GM23338 (cell line): Measurements from ENCODE around the gene SUGP1.

Source experiments
- ETS1 ChIP-seq: IDR thresholded peaks from 2 replicates; pipeline ENCODE4 v1.6.1; 2016; ENCODE audit warnings: antibody characterized with exemption
- EZH2 ChIP-seq: fragments of 200-600 bp; sonication (generic); IDR thresholded peaks from one replicate; pipeline ENCODE4 v1.8.0; 2017; ENCODE audit warnings: antibody characterized with exemption, mild to moderate bottlenecking, low read depth; ENCODE audit not compliant: unreplicated experiment
- EZH2phosphoT487 ChIP-seq: fragments of 200-600 bp; sonication (generic); IDR thresholded peaks from one replicate; pipeline ENCODE4 v1.8.1; 2018; ENCODE audit warnings: antibody characterized with exemption; ENCODE audit not compliant: unreplicated experiment
- POLR2AphosphoS5 ChIP-seq: IDR thresholded peaks from 2 replicates; pipeline ENCODE4 v1.6.1; 2016; ENCODE audit warnings: antibody characterized with exemption, low read depth
- ZNF331 ChIP-seq: fragments of 250-450 bp; sonication (Bioruptor Pico); IDR thresholded peaks from 2 replicates; pipeline ENCODE4 v1.5.0; 2020; ENCODE audit warnings: low read depth, mild to moderate bottlenecking, moderate library complexity
- TF ChIP-seq, protein P1 (sequence below): IDR thresholded peaks from one replicate; pipeline ENCODE4 v1.6.1; 2018; ENCODE audit warnings: antibody characterized with exemption; ENCODE audit not compliant: unreplicated experiment
- TF ChIP-seq, protein P2 (sequence below), 2 experiments: fragments of 200-600 bp in 1 of 2; sonication (generic) in 1 of 2; conservative IDR thresholded peaks; 2 replicates each; pipeline versions ENCODE4 v1.5.1 to v1.6.1; 2016 to 2017; ENCODE audit warnings: antibody characterized with exemption in 2 of 2, low read depth in 2 of 2, mild to moderate bottlenecking in 2 of 2, moderate library complexity in 1 of 2

DNA sequence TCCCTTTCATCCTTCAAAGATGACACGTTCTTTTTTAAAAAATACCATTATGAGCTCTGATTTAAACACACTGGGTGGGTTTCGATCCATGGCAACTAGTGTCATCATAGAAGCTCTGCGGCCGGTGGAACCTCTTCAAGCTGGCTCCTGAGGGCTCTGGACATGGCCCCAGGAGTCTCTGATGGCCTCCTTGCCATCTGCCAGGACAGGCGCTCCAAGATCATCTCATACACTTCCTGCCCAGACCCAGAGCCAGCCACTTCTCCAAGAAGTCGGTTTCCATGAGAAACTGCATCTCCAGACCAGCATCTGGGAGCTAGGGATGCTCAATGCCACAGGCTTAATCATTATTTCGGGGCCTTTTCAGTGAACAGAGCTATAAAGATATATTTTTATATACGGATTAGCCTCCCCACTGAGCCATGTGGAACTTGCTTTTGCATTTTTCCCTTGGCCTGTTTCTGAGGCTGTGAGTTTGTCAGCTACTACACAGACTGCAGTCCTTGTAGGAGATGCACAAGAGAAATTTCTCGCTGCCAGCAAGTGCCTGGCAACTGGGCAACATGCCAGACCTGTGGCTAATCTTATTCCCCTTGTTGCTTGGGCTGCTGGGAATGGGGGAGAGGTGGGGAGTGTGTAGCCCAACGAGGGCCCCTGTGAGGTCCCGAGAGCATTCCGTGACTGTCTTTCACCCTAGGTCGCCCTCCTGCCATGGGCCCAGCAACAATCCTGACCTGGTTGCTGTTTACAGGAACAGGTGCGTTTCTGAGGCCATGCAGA lies 15.9 kb downstream of the SUGP1 start:
- TF ChIP-seq, protein P1, sequence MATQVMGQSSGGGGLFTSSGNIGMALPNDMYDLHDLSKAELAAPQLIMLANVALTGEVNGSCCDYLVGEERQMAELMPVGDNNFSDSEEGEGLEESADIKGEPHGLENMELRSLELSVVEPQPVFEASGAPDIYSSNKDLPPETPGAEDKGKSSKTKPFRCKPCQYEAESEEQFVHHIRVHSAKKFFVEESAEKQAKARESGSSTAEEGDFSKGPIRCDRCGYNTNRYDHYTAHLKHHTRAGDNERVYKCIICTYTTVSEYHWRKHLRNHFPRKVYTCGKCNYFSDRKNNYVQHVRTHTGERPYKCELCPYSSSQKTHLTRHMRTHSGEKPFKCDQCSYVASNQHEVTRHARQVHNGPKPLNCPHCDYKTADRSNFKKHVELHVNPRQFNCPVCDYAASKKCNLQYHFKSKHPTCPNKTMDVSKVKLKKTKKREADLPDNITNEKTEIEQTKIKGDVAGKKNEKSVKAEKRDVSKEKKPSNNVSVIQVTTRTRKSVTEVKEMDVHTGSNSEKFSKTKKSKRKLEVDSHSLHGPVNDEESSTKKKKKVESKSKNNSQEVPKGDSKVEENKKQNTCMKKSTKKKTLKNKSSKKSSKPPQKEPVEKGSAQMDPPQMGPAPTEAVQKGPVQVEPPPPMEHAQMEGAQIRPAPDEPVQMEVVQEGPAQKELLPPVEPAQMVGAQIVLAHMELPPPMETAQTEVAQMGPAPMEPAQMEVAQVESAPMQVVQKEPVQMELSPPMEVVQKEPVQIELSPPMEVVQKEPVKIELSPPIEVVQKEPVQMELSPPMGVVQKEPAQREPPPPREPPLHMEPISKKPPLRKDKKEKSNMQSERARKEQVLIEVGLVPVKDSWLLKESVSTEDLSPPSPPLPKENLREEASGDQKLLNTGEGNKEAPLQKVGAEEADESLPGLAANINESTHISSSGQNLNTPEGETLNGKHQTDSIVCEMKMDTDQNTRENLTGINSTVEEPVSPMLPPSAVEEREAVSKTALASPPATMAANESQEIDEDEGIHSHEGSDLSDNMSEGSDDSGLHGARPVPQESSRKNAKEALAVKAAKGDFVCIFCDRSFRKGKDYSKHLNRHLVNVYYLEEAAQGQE = no peak
- TF ChIP-seq, protein P2, sequence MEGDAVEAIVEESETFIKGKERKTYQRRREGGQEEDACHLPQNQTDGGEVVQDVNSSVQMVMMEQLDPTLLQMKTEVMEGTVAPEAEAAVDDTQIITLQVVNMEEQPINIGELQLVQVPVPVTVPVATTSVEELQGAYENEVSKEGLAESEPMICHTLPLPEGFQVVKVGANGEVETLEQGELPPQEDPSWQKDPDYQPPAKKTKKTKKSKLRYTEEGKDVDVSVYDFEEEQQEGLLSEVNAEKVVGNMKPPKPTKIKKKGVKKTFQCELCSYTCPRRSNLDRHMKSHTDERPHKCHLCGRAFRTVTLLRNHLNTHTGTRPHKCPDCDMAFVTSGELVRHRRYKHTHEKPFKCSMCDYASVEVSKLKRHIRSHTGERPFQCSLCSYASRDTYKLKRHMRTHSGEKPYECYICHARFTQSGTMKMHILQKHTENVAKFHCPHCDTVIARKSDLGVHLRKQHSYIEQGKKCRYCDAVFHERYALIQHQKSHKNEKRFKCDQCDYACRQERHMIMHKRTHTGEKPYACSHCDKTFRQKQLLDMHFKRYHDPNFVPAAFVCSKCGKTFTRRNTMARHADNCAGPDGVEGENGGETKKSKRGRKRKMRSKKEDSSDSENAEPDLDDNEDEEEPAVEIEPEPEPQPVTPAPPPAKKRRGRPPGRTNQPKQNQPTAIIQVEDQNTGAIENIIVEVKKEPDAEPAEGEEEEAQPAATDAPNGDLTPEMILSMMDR (conservative IDR thresholded peaks at IDR 0.05; ENCODE audit: low read depth in 2 of 2) = no peak
- TF ChIP-seq POLR2AphosphoS5 (no peak), EZH2 (no peak), EZH2phosphoT487 (no peak), ETS1 (no peak), ZNF331 (CRISPR knock-in tag) (no peak)
